GM10266 (cell line): ENCODE data around the gene GABRE.

Experiments used
- DNase-seq: peaks from one replicate; pipeline ENCODE4 v3.0.0; 2012; ENCODE audit errors: extremely low spot score
- CTCF ChIP-seq: IDR thresholded peaks from 2 replicates; pipeline ENCODE4 v1.5.1; 2012; ENCODE audit warnings: mild to moderate bottlenecking, low read depth; ENCODE audit not compliant: control insufficient read depth, insufficient read depth; ENCODE audit errors: missing control alignments

The GABRE gene

GRCh38 chrX:151970661-151971060 is 3.8 kb downstream of the GABRE start:
- DNase-seq: no peak
- TF ChIP-seq CTCF: no peak

- no peak for DNase-seq
These were observed 4.4 kb downstream of the GABRE start for GRCh38 chrX:151970027-151970426.

GRCh38 chrX:151966236-151966635 is 8.2 kb downstream of the GABRE start:
- no peak for TF ChIP-seq CTCF
- no peak for DNase-seq

More at GRCh38 chrX:151970027-151970426, 4.4 kb downstream of the GABRE start:
- no peak for TF ChIP-seq CTCF

GRCh38 chrX:151962034-151962433 is 12.4 kb downstream of the GABRE start:
- TF ChIP-seq CTCF: no peak
- no peak for DNase-seq

- no peak for DNase-seq
- TF ChIP-seq CTCF: no peak
These were observed 16.4 kb downstream of the GABRE start for GRCh38 chrX:151958101-151958500.

- no peak for TF ChIP-seq CTCF
These were observed 19.7 kb downstream of the GABRE start for GRCh38 chrX:151954730-151955129.

GRCh38 chrX:151938172-151938571 is 36.3 kb downstream of the GABRE start:
- no peak for TF ChIP-seq CTCF
- DNase-seq: no peak

More at GRCh38 chrX:151954730-151955129, 19.7 kb downstream of the GABRE start:
- DNase-seq: no peak

GRCh38 chrX:151935358-151935757 is 39.1 kb downstream of the GABRE start:
- TF ChIP-seq CTCF: no peak
- DNase-seq: no peak
